ENCODE data around the gene RBBP8.
"Not testable (repeated sequence)": the region's sequence is repeated elsewhere in the genome, so short reads cannot be mapped to it uniquely, and the experiment has no call there.

The RBBP8 gene

DNA sequence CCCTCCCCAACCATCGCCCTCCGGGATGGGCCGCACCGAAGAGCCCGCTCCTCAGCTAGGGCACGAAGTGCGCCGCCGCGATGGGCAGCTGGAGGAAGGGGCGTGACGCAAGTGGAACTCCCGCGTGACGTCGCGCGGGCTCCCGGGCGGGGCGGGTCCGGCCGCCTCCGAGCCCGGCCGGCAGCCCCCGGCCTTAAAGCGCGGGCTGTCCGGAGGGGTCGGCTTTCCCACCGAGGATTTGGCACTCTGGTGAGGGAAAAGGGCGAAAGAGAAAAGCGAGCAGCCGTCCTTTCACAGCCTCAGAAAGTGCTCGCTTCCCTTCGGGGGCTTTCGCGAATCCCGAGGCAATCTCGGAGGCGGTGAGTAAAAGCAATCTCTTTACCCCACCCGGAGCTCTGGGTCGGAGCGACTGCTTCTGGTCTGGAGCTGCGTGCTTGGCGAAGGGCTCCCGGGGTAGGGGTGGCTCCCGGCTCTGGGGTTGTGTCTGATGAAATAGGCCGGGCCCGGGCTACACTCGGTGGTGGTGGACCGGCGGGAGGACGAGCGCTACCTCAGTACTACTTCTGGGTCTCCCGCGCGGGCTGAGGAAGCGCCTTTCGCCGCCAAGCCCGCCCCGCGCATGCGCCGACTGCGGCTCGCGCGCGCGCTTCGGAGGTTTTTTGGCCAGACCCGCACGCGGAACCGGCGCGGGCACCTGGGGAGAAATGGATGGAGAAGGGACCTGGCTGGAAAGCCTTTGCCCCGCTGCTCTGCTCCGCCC is at the start of gene RBBP8:
Gene RBBP8 (plus strand): TSS at position 123 of the 760 bp plus-strand sequence. CDS start 3,524 bp downstream, outside the sequence.
- DNase-seq, result peak; percentile 85

DNA sequence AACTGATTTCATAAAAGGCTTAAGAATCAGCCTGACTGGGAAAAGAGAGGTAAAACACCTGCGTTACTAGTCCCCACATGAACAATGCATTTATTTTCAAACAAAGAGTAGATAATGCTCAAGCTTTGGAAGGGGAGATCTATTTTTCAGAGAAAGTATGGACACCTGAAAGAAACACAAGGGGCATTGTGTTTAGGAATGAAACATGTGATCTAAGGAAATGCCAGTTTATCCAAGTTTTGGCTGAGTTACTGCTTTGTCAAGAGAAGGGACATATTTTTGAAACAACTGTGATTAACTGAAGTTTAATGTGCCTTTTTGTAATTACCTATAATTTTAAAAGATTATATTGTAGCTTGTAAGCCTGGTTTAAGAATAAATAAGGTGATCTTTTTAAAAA is 49.3 kb upstream of the RBBP8 start:
- no peak for DNase-seq

DNA sequence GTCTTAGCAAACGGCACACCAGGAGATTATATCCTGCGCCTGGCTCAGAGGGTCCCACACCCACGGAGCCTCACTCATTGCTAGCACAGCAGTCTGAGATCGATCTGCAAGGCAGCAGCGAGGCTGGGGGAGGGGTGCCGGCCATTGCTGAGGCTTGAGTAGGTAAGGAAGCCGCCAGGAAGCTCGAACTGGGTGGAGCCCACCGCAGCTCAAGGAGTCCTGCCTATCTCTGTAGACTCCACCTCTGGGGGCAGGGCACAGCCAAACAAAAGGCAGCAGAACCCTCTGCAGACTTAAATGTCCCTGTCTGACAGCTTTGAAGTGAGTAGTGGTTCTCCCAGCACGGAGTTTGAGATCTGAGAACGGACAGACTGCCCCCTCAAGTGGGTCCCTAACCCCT is 47.4 kb upstream of the RBBP8 start:
- not testable (repeated sequence) for DNase-seq

DNA sequence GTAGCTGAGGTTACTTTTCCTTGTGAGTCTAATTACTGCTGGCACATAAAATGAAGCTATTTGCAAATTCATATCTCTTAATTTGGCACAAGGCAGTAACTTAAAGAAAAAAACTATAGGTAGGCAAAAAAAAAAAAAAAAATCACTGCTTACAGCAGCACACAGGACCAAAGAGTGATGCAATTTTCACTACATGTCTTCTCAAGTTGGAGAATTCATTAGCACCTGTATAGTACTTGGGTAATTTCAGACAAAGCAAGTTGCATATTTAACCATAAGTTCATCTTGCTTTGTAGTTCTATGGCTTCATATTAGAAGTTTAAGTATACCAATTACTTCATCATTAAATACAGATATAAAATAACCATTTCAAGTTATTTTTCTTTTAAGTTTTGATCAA is 33.7 kb upstream of the RBBP8 start:
- no peak for DNase-seq

DNA sequence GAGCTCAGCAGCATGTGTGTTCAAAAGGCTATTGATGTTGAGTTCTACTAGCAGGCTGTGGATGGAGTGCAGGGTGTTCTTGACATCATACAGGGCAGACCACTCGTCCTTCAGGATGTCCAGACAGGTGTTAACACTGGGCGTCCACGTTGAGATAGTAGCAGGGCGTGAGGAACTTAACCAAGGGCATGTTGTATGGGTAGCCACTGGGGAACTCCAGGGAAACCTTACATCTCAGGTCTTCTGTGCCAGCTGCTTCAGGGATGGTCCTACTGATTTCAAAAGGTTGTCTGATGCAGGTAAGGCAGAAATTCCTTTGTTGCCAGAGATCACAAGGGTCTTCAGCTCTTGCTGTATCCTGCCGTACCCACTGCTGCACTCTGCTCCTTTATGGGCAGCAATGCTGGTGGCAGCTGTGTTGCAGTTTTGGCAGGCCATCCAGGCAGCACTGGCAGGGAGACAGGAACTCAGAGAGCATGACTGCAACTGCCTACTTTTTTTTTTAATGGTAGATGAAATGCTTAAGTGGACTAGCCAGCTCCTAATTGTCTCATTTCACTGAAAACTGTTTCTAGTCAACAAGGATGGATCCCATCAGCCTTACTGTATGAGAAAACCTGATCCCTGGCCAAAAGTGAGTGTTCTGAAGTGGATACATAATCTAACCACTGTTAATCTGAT is 32.4 kb upstream of the RBBP8 start:
- no peak for DNase-seq

DNA sequence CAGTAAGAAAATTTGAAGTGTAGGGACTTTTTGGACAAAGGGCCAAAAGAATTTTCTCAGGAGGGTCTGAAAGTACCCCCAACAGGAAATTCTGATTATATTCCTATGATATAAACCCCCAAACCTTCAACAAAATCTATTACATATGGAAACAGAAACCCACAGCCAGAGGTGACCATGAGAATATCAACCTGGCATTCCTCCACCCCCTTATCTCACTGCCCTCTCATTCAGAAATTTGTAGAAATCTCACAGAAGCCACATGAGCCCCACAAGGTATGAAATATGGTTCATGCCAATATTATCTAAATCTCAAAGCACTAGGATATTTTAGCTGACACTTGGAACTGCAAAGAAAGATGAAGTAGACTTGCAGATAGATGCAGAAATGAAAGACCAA is 31.0 kb upstream of the RBBP8 start:
- DNase-seq, result no peak

DNA sequence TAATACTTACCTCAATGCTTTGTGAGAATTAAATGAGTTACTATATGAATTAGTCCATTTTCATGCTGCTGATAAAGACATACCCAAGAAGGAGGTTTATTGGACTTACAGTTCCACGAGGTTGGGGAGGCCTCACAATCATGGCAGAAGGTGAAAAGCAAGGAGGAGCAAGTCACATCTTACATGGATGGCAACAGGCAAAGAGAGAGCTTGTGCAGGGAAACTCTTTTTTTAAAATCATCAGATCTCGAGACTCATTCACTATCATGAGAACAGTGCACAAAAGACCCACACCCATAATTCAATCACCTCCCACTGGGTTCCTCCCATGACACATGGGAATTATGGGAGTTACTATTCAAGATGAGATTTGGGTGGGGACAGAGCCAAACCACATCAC is 29.9 kb upstream of the RBBP8 start:
- DNase-seq, result not testable (repeated sequence)

DNA sequence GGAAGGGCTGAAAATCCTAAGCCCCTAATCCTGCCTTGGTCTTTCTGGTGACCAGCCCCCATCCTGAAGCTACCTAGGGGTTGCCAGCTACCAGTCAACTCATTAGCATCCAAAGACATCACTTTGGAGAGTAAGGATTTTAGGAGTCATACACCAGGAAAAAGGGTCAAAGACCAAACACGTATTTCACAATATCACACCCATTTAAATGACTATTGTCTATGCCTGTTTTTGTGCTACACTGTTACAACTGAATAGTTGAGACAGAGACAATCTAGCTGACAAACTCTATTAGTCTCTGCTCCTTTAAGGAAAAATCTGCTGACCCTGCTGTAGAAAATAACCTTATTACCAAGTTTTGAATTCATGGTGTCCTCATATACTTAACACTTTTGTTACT is 21.0 kb upstream of the RBBP8 start:
- DNase-seq, result no peak

DNA sequence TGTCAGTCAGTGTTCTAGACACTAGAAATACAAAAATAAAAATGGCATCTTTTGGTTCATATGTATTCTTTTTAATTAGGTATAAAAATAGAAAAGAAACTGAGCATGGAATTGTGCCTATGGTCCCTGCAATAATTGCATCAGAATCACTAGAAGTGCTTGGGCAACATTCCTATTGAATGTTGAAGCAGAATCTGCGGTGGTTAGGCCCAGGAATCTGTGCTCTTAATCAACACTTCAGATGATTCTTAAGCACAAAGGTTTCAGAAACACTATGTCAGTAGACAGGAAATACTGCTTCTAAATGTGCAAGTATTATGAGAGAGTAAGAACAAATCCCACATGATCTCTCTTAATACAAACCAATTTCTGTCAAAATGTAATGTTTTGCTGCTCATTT is 20.3 kb upstream of the RBBP8 start:
- no peak for DNase-seq

DNA sequence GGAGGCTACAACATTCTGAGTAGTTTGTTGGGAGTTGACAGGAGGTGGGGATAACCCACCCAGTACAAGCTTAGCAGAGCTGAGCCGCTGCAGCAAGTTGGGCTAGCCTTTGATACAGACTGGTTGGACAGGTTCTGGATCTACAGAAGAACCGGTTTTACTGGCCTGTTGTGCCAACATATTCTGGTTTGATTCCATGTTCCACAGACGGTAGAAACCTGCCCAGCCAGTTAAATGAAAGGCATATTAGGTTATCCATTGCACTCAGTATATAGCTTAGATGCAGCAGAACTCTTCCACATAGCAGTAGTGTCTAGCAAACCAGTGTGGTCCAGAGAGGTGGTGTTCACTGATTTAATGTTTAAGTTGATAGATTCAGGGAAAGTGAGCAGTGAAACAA is 19.3 kb upstream of the RBBP8 start:
- no peak for DNase-seq

DNA sequence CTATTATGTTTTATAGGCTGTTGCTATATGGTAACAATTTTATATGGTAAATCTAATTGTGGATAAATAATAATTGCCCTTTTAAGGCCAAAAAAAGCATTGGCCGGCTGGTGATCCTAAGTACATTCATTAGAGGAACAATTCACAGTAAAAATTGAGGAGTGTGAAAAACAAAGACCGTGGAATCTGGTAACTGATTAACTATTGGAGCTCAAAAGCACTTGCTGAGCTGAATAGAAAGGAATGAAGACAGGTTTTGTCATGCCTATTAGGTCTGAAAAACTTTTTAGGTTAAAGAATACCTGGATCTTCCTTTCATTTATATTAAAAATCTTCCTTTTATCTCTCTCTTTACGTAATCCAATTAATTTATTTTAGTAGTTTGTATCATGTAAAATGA is 18.5 kb upstream of the RBBP8 start:
- no peak for DNase-seq

DNA sequence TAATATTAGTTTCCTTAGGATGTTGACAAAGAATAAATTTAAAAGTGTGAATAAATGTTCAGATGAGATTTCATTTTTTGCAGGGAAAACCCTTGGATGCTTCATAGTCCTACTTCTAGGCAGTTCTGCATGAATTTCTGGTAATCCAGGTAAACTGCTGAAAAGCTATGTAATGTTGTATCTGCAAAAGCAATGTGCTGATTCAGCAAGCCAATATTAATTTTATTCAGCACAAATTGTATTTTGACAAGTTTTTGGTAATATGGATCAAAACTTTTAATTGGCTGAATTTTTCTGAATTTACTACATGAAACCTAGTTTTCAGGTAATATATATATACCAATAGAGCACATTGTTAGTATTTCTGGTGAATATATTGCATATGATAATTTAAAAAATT is 17.8 kb upstream of the RBBP8 start:
- no peak for DNase-seq

DNA sequence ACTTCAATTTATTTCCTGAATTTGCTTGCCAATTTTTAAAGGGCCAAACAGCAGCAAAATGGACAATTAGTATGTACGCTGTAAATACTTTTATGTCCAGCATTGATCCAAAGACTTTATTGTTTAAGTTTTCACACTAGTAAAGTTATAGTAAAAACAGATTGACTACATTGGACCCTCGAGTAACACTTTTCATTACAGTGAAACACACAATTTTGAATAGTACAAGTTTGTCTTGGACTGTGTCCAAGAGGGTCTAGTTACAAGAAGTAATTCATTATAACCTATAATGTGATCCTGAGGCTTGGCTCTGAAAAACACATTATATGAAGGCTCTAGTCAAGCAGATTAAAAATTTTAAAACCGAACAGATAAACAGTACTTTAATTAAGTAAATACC is 11.4 kb upstream of the RBBP8 start:
- DNase-seq, result no peak

DNA sequence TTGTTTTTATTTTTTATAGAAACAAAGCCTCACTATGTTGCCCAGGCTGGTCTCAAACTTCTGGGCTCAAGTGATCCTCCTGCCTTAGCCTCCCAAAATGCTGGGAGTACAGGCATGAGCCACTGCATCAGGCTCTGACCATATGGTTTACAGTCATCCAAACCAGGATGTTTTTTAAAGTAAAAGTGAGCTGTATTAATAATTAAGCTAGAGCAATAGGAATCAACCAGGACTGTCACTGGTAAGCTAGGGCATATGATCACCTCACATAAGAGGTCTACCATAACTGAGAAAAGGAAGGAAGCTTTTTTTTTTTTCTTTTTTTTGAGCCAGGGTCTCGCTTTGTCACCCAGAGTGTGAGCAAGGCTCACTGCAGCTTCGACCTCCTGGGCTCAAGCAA is 8.5 kb upstream of the RBBP8 start:
- no peak for DNase-seq

DNA sequence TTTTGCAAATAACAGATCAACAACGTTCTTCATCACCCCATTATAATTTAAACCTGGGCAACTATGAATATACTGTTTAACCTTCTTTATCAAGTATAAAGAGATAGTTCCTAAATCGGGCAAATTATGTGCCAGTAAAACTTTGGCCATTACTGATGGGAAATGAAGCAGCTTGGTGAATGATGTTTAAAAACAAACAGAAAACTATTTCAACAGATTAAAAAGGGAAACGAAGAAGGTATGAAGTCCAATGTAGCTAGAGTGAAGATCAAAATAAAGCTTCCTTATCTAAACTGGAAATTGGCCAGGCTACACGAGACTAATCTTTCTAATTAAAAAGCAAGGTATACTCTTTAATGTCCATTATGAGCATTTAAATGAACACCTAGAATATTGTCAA is 6.7 kb upstream of the RBBP8 start:
- no peak for DNase-seq

DNA sequence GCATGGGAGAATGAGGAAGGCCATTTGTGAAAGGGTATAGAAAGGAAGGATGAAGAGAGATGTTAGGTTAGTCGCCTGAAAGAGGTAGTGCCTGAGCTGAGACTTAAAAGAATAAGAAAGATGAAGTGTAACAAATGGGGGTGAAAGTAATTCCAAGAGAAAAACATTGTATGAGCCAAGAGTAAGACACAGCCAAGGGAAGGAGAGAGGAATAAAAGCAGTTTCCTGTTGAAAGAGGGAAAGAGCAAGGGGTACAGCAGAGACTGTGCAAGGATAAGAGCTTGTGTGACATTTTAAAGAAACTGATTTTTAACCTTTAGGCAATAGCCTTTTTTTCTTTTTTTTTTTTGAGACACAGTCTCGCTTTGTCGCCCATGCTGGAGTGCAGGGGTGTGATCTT is 4.8 kb upstream of the RBBP8 start:
- DNase-seq, result no peak

DNA sequence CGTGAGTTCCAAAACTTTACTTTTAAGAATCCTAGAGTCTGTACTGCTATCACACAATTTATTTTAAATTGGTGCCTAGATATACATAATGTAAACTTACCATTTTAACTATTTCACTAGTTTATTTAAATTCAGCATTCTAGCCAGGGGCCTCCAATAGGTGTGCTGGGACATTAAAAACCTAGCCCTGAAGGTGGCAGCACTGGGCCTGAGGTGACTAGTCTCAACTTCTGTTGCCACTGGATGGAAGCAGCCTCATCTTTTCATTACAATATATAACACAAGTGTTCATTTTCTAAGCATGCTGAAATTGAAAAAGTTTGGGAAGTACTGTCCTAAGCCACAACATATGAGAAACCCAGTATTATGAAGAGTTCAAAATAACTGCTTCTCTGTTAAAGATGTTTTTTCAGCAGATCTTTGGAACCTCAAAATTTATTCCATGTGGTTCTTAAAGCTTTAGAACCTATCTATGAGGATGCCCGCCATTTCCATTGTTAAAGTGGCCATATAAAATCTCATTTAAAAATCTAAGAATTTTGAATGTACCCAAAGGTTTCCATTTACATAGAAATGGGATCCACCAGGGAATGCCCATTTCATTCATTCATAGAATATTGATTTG is 2.9 kb upstream of the RBBP8 start:
- DNase-seq, result peak; percentile 79

DNA sequence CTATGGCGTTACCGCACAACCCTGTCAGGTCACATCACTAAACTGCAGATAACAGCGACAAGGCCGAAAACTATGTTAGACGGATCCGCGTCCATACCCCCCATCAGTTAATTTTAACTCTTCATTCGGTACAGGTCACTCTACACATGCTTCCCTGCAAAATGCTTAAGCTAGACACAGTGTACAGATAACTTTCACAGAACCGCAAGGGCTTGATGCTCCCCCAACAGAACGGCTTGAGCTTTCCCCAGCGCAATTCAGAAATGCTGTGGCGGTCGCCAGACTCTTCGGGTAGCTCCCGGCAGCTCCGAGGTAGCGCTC is 283 bp upstream of the RBBP8 start:
- DNase-seq, result no peak

DNA sequence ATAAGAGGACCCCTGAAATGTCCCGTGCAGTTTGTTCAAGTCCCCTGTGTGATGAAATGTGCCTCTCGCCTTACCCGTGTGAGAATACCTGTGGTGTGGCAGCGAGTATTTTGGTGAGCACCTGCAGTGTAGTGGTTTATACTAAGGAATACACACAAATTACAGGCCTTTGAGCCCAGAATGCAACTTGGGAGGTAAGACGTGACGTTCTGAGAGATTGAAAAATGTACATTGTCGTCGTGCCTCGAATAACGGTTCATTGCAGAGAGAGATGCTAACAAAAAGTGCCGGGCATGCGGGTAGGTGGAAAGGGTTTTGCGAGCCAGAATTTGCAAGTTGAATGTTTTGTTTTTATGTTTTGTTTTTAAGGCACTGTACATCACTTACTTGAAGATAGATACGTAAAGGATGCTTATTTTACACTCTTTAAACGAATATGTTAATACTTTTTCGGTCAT is 867 bp downstream of the RBBP8 start:
- no peak for DNase-seq

DNA sequence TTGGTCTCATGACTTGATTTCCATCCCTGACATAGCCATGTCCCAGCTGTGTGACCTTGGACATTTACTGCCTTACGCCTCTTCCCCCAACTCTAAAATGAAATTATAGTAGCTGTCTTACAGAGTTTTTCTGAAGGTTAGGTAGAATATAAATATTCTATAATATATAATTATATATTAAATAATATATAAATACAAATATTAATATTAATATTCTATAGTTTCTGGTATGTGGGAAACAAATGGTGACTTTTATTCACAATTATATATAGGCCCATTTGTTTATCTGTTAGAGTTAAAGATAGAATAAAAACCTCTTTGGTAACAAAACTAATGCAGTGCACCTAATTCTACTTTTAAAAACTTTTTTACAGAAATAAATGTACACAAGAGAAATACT is 1.7 kb downstream of the RBBP8 start:
- no peak for DNase-seq

DNA sequence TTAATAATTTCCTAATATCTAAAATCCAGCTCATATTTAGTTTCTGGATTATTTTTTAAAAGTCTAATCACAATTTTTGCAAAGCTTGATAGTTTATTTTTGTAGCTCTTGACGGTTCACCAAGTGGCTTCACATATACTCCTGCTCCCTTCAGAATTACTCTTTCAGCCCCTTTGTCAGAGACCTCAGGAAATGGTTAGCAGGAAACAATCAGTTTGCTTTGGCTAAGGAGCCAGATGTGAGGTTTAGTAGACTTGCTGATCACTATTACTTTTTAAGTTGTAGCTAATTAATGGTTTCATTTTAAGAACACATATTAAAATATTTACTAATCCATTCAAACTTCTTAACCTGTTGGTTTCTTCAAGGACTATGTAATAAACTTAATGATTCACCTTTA is 2.3 kb downstream of the RBBP8 start:
- no peak for DNase-seq

DNA sequence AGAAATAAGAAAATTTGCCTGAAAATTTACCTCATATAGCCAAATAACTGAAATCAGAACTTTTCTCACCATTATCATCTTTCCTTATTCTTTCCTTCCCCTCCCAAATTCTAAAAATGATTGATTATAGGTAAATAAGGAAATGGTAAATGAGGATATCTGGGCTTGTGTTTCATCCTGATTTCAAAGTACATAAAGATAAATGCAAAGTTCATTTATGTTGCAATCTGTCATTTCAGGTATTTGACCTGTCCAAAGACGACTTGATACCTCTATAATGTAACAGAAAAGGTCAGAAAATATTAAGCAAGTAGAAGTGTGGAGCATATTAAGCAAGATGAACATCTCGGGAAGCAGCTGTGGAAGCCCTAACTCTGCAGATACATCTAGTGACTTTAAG is 3.4 kb downstream of the RBBP8 start:
- DNase-seq, result no peak

DNA sequence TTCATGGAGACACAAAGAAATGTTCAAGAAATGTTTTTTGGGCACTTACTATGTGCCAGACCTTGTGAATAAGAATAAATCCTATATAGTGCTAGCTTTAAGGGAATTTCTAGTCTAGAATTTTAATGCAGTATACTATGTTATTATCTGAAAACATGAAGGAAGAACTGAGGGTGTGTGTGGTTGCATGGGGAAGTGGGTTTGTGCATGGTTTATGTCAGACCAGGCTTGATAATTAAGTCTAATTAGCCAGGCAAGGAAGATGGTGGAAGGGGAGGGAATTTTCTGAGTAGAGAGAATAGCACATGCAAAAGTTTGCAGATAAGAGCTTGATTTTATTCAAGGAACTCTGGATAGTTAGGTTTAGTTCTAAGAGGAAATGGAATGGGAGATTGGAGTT is 6.5 kb downstream of the RBBP8 start:
- no peak for DNase-seq

DNA sequence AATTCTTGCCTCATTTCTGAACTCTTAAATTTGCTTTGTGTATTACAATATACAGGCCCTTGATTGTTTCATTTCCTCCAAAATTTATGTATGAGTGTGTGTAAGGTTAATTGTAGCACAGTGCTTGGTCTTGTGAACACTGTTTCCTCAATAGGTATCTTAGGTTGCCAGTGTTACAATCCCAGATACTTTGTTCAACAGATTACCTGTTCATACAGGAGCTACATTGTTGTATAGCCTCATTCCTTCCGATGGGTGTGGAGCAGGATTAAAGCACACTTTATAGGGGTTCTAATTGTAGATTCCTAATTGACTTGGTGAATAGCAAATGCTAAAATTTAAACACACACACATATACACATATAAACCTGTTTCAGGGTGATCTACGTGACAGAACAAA is 10.7 kb downstream of the RBBP8 start:
- no peak for DNase-seq

DNA sequence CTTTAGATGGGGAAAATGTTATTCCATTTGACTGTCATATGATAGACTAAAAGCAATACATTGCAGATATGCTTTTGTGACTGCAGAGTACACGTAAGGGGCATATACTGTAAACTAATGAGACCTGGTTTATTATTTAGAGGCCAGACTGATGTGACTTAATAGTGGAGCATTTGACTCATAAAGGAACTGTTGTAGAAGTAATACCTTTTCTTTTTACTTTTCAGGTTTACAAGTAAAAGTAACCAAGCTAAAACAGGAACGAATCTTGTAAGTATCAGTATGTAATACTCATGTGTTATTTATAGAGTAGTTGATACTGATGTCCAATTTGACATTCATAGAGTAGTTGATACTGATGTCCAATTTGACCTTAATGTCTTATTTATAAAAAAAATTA is 13.1 kb downstream of the RBBP8 start:
- no peak for DNase-seq
